HCT116 (cell line): ENCODE measurements around the gene HHLA2.

Experiments used
- CBX3 ChIP-seq: IDR thresholded peaks from 2 replicates; pipeline ENCODE4 v1.6.1; 2012; ENCODE audit warnings: low read depth
- EZH2 ChIP-seq: fragments of 200-600 bp; sonication (generic); IDR thresholded peaks from 2 replicates; pipeline ENCODE4 v1.6.1; 2017; ENCODE audit warnings: antibody characterized with exemption, mixed run types
- JUND ChIP-seq: IDR thresholded peaks from 2 replicates; pipeline ENCODE4 v1.6.1; 2012
- POLR2A ChIP-seq: IDR thresholded peaks from 2 replicates; pipeline ENCODE4 v1.7.0; 2011; ENCODE audit warnings: borderline replicate concordance; ENCODE audit not compliant: insufficient read depth, insufficient read length; ENCODE audit errors: extremely low read depth
- POLR2AphosphoS5 ChIP-seq: IDR thresholded peaks from 2 replicates; pipeline ENCODE4 v1.6.1; 2011; ENCODE audit warnings: mild to moderate bottlenecking, low read depth, low read length, moderate library complexity
- SIN3A ChIP-seq: IDR thresholded peaks from 2 replicates; pipeline ENCODE4 v1.6.1; 2012; ENCODE audit warnings: low read depth
- SRF ChIP-seq: IDR thresholded peaks from 2 replicates; pipeline ENCODE4 v1.6.1; 2012; ENCODE audit warnings: low read depth
- TF ChIP-seq, protein P1 (sequence below), 3 experiments: fragments of 200-600 bp in 1 of 3; sonication (generic) in 1 of 3; IDR thresholded peaks in 2 of 3; conservative IDR thresholded peaks in 1 of 3; 2 replicates each; pipeline ENCODE4 v1.5.1; 2012 to 2017; ENCODE audit warnings: low read depth in 2 of 3, low read length in 2 of 3, antibody characterized with exemption in 1 of 3, borderline replicate concordance in 1 of 3, control low read depth in 1 of 3, mild to moderate bottlenecking in 1 of 3, mixed read lengths in 1 of 3, mixed run types in 1 of 3, moderate library complexity in 1 of 3; ENCODE audit not compliant: insufficient read depth in 1 of 3
- TF ChIP-seq, protein P2 (sequence below): IDR thresholded peaks from 2 replicates; pipeline ENCODE4 v1.6.1; 2012; ENCODE audit warnings: low read depth

DNA sequence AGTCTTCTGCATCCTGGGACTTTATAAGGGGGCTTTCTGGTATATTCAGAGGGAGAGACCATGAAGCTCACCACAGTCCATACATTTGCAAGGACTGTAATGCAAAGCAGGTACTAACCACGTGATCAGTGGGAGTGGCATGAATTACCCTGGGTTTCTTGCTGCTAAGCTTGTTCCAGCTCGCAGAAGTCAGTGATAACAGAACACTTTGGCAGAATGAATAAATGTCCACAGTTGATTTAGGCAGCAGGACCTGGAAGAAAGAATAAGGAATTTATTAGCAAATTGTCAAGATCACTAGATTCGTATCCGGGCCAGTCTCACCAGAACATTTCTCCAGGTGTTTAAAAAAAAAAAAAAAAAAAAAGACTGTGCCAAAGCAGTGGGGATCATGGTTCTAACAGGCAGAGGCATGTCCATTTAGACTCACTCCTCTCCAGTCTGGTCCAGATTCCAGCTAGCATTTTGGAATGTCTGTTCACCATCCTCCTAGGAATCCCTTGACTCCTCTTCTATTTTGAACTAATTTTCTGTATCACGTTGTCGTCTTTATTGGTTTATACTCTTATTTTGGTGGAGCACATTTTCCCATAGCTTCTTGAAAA is 24.5 kb downstream of the HHLA2 start:
- TF ChIP-seq, protein P1, sequence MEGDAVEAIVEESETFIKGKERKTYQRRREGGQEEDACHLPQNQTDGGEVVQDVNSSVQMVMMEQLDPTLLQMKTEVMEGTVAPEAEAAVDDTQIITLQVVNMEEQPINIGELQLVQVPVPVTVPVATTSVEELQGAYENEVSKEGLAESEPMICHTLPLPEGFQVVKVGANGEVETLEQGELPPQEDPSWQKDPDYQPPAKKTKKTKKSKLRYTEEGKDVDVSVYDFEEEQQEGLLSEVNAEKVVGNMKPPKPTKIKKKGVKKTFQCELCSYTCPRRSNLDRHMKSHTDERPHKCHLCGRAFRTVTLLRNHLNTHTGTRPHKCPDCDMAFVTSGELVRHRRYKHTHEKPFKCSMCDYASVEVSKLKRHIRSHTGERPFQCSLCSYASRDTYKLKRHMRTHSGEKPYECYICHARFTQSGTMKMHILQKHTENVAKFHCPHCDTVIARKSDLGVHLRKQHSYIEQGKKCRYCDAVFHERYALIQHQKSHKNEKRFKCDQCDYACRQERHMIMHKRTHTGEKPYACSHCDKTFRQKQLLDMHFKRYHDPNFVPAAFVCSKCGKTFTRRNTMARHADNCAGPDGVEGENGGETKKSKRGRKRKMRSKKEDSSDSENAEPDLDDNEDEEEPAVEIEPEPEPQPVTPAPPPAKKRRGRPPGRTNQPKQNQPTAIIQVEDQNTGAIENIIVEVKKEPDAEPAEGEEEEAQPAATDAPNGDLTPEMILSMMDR (IDR thresholded peaks at IDR 0.05 in 2 of 3, conservative IDR thresholded peaks at IDR 0.05 in 1 of 3; ENCODE audit: borderline replicate concordance in 1 of 3, insufficient read depth in 1 of 3, low read depth in 2 of 3, low read length in 2 of 3), result no peak
- no peak for TF ChIP-seq EZH2
- no peak for TF ChIP-seq POLR2AphosphoS5
- no peak for TF ChIP-seq SIN3A
- no peak for TF ChIP-seq CBX3
- no peak for TF ChIP-seq JUND
- TF ChIP-seq, protein P2, sequence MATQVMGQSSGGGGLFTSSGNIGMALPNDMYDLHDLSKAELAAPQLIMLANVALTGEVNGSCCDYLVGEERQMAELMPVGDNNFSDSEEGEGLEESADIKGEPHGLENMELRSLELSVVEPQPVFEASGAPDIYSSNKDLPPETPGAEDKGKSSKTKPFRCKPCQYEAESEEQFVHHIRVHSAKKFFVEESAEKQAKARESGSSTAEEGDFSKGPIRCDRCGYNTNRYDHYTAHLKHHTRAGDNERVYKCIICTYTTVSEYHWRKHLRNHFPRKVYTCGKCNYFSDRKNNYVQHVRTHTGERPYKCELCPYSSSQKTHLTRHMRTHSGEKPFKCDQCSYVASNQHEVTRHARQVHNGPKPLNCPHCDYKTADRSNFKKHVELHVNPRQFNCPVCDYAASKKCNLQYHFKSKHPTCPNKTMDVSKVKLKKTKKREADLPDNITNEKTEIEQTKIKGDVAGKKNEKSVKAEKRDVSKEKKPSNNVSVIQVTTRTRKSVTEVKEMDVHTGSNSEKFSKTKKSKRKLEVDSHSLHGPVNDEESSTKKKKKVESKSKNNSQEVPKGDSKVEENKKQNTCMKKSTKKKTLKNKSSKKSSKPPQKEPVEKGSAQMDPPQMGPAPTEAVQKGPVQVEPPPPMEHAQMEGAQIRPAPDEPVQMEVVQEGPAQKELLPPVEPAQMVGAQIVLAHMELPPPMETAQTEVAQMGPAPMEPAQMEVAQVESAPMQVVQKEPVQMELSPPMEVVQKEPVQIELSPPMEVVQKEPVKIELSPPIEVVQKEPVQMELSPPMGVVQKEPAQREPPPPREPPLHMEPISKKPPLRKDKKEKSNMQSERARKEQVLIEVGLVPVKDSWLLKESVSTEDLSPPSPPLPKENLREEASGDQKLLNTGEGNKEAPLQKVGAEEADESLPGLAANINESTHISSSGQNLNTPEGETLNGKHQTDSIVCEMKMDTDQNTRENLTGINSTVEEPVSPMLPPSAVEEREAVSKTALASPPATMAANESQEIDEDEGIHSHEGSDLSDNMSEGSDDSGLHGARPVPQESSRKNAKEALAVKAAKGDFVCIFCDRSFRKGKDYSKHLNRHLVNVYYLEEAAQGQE, result no peak
- no peak for TF ChIP-seq SRF
- no peak for TF ChIP-seq POLR2A
